HG03103 (cell line): ENCODE data around the gene ARHGEF33.

ENCODE experiments used
- ATAC-seq: cut with Tn5 transposase; IDR thresholded peaks from one replicate; pipeline ENCODE4 v1.9.1; 2021; ENCODE audit warnings: low read depth; ENCODE audit not compliant: unreplicated experiment

The ARHGEF33 gene

GRCh38 chr2:38951766-38952165 is 62.1 kb downstream of the ARHGEF33 start:
- no peak for ATAC-seq

- no peak for ATAC-seq
Measured at GRCh38 chr2:38957972-38958371, 68.3 kb downstream of the ARHGEF33 start.

- no peak for ATAC-seq
Measured at GRCh38 chr2:38959466-38959865, 69.8 kb downstream of the ARHGEF33 start.

GRCh38 chr2:38959938-38960608 is 70.4 kb downstream of the ARHGEF33 start:
- peak; percentile 76 for ATAC-seq

- ATAC-seq = no peak
Measured at GRCh38 chr2:38960609-38961320, 71.1 kb downstream of the ARHGEF33 start.

GRCh38 chr2:38966006-38966405 is 76.3 kb downstream of the ARHGEF33 start:
- no peak for ATAC-seq

GRCh38 chr2:38966678-38967077 is 77.0 kb downstream of the ARHGEF33 start:
- ATAC-seq = no peak

GRCh38 chr2:38968021-38968420 is 78.3 kb downstream of the ARHGEF33 start:
- ATAC-seq = no peak

- no peak for ATAC-seq
Measured at GRCh38 chr2:38971377-38971776, 81.7 kb downstream of the ARHGEF33 start.

GRCh38 chr2:38973266-38973665 is 83.6 kb downstream of the ARHGEF33 start:
- ATAC-seq = no peak

GRCh38 chr2:38975042-38975441 is 85.4 kb downstream of the ARHGEF33 start:
- ATAC-seq = no peak

GRCh38 chr2:38977047-38977446 is 87.4 kb downstream of the ARHGEF33 start:
- no peak for ATAC-seq

GRCh38 chr2:38978296-38978903 is 88.7 kb downstream of the ARHGEF33 start:
- ATAC-seq = no peak

GRCh38 chr2:38978908-38979307 is 89.2 kb downstream of the ARHGEF33 start:
- ATAC-seq = no peak

GRCh38 chr2:38981003-38981669 is 91.5 kb downstream of the ARHGEF33 start:
- no peak for ATAC-seq

- no peak for ATAC-seq
Measured at GRCh38 chr2:38981670-38982357, 92.1 kb downstream of the ARHGEF33 start.

GRCh38 chr2:38982498-38982897 is 92.8 kb downstream of the ARHGEF33 start:
- no peak for ATAC-seq

GRCh38 chr2:38988716-38989115 is 99.0 kb downstream of the ARHGEF33 start:
- ATAC-seq = no peak

GRCh38 chr2:38991899-38992298 is 102.2 kb downstream of the ARHGEF33 start:
- ATAC-seq = no peak

- ATAC-seq = no peak
Measured at GRCh38 chr2:38997781-38998180, 108.1 kb downstream of the ARHGEF33 start.

GRCh38 chr2:39000552-39000951 is 110.9 kb downstream of the ARHGEF33 start:
- no peak for ATAC-seq
